Measurements from ENCODE around the gene ZDHHC6. TPM values are rescaled to one million over a fixed set of nuclear protein-coding genes. Genes with fewer than 3 reads are reported as not detected.
"Not testable (repeated sequence)": the region's sequence is repeated elsewhere in the genome, so short reads cannot be mapped to it uniquely, and the experiment has no call there.

ZDHHC6 gene
- total RNA-seq, 1 donor from 2014 or later, result 22.4 TPM

DNA sequence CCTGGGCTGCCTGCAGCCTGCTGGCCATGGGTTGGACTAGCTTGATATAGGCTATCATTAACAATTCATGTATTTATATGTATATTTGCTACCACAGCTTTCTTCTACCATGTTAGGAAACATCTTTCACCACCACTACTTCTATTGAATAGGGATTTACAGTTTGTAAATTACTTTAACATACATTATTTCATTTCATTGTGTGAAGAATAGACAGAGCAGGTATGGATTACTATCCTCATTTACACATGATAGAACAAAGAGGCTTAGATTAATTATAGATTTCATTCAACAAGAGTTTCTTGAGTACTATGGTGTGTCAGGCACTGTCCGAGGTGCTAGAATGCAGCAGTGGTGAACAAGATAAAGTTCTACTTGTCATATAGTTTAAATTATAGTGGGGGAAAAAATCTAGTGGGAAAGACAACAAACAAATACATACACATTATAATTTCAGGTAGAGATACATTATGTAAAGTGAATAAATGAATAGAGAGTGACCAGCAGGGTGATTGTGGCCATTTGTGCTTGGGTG lies 20.9 kb upstream of the ZDHHC6 start:
- Histone ChIP-seq H3K9me3 (ENCODE audit: control insufficient read depth in 3 of 3, low read length in 3 of 3) (no peaks in the 10 kb centered on the region), H3K27me3 (ENCODE audit: control insufficient read depth in 3 of 3, insufficient read depth in 3 of 3, low read length in 3 of 3) (no peaks in the 10 kb centered on the region), H3K27ac (ENCODE audit: low read depth, low read length) (no peak overlapping the region), H3K4me1 (ENCODE audit: control insufficient read depth in 3 of 3, insufficient read depth in 3 of 3, low read length in 3 of 3) (no peaks in the 10 kb centered on the region), H3K4me3 (ENCODE audit: low read length in 3 of 3) (no peak overlapping the region), H3K9ac (ENCODE audit: low read depth in 1 of 3, low read length in 3 of 3) (no peak overlapping the region), H3K36me3 (ENCODE audit: control insufficient read depth in 3 of 3, insufficient read depth in 3 of 3, low read length in 3 of 3) (peaks cover 6 to 19% (median 14%) of the 10 kb centered on the region in 3 donors)

DNA sequence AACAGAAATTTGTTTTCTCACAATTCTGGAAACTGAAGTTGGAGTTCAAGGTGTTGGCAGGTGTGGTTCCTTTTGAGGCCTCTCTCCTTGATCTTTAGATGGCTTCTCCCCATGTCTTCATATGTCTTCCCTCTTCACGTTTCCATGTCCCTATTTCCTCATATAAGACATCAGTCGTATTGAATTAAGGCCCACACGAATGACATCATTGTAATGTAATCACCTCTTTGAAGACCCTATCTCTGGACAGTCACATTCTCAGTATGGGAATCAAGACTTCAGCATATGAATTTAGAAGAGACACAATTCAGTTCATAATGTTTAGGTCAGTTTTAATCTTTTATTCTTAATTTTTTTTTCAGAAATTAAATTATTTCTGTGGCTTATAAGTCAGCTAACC lies 20.1 kb upstream of the ZDHHC6 start:
- H3K4me1 ChIP-seq (ENCODE audit: control insufficient read depth in 3 of 3, insufficient read depth in 3 of 3, low read length in 3 of 3), result no peaks in the 10 kb centered on the region
- H3K27me3 ChIP-seq (ENCODE audit: control insufficient read depth in 3 of 3, insufficient read depth in 3 of 3, low read length in 3 of 3), result no peaks in the 10 kb centered on the region
- no peak overlapping the region for H3K4me3 ChIP-seq (ENCODE audit: low read length in 3 of 3)
- no peak overlapping the region for H3K9ac ChIP-seq (ENCODE audit: low read depth in 1 of 3, low read length in 3 of 3)
- peaks cover 6 to 22% (median 14%) of the 10 kb centered on the region in 3 donors for H3K36me3 ChIP-seq (ENCODE audit: control insufficient read depth in 3 of 3, insufficient read depth in 3 of 3, low read length in 3 of 3)
- H3K27ac ChIP-seq (ENCODE audit: low read depth, low read length), result no peak overlapping the region
- no peaks in the 10 kb centered on the region for H3K9me3 ChIP-seq (ENCODE audit: control insufficient read depth in 3 of 3, low read length in 3 of 3)

DNA sequence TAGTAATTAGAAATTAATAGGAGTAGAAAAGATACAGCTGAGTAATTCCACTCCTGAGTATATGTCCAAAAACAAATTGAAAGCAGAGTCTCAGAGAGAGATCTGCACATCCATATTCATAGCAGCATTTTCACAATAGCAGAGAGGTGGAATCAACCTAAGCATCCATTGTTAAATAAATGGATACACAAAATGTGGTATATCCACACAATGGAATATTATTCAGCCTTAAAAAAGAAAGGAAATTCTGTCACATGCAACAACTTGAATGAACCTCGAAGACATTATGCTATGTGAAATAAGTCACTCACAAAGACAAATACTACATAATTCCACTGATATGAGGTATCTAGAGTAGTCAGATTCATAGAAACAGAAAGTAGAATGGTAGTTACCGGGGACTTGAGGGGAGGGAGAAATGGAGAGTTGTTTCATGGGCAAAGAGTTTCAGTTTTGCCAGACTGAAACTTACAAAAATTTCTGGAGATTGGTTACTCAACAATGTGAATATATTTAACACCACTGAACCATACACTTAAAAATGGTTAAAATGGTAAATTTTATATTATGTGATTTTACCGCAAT lies 18.7 kb upstream of the ZDHHC6 start:
- H3K9ac ChIP-seq (ENCODE audit: low read depth in 1 of 3, low read length in 3 of 3), result no peak overlapping the region
- peaks cover 6 to 27% (median 14%) of the 10 kb centered on the region in 3 donors for H3K36me3 ChIP-seq (ENCODE audit: control insufficient read depth in 3 of 3, insufficient read depth in 3 of 3, low read length in 3 of 3)
- no peak overlapping the region for H3K27ac ChIP-seq (ENCODE audit: low read depth, low read length)
- no peak overlapping the region for H3K4me3 ChIP-seq (ENCODE audit: low read length in 3 of 3)
- H3K27me3 ChIP-seq (ENCODE audit: control insufficient read depth in 3 of 3, insufficient read depth in 3 of 3, low read length in 3 of 3), result no peaks in the 10 kb centered on the region
- no peaks in the 10 kb centered on the region for H3K9me3 ChIP-seq (ENCODE audit: control insufficient read depth in 3 of 3, low read length in 3 of 3)
- H3K4me1 ChIP-seq (ENCODE audit: control insufficient read depth in 3 of 3, insufficient read depth in 3 of 3, low read length in 3 of 3), result no peaks in the 10 kb centered on the region

DNA sequence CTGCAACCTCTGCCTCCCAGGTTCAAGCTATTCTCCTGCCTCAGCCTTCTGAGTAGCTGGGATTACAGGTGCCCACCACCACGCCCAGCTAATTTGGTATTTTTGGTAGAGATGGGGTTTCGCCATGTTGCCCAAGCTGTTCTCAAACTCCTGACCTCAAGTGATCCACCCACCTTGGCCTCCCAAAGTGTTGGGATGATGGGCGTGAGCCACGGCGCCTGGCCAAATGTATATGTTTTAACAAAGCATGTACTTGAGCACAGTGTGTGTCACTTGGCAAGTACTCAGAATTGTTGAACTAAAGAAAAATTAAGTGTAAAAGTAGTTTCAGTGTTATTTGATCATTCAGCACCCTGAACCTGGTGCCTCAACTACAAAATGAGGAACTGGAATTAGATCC lies 17.4 kb upstream of the ZDHHC6 start:
- not testable (repeated sequence) for H3K27me3 ChIP-seq (ENCODE audit: control insufficient read depth in 3 of 3, insufficient read depth in 3 of 3, low read length in 3 of 3); H3K9me3 ChIP-seq (ENCODE audit: control insufficient read depth in 3 of 3, low read length in 3 of 3); H3K4me1 ChIP-seq (ENCODE audit: control insufficient read depth in 3 of 3, insufficient read depth in 3 of 3, low read length in 3 of 3); H3K4me3 ChIP-seq (ENCODE audit: low read length in 3 of 3); H3K9ac ChIP-seq (ENCODE audit: low read depth in 1 of 3, low read length in 3 of 3); H3K27ac ChIP-seq (ENCODE audit: low read depth, low read length)
- peaks cover 3 to 27% (median 14%) of the 10 kb centered on the region in 3 donors for H3K36me3 ChIP-seq (ENCODE audit: control insufficient read depth in 3 of 3, insufficient read depth in 3 of 3, low read length in 3 of 3)

DNA sequence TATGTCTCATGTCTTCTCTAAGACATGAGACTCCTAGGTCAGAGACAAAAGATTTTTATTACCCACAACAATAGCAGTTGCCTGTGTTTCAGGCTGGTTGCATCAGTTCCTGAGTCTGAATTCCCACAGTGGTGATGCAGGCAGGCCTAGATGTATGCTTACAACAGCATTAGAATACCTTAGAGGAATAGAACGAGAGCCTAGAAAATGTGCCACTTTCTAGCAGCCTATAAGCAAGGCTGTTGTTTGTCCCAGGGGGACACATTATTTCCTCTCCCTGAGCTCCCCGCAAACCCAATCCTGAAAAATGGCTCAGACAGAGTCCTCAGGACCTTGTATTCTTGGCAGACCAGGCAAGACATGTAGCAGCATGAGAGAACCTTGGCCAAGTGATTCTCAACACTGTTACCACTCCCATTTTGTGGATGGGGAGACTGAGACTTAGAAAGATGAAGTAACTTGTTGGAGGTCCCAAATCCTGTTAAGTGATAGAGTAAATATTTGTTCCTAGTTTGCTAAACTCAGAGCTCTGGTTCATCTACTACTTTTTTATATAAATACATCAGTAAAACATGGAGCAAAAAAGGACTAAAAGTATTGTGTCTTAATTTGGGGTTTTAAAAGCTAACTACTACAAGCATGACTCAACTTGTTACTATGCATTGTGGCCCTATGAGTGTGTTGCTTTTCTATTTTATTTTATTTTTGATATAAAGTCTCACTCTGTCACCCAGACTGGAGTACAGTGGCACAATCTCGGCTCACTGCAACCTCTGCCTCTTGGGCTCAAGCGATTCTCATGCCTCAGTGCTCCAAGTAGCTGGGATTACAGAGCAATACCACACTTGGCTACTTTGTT lies 14.5 kb upstream of the ZDHHC6 start:
- no peaks in the 10 kb centered on the region for H3K27me3 ChIP-seq (ENCODE audit: control insufficient read depth in 3 of 3, insufficient read depth in 3 of 3, low read length in 3 of 3)
- H3K9me3 ChIP-seq (ENCODE audit: control insufficient read depth in 3 of 3, low read length in 3 of 3), result no peaks in the 10 kb centered on the region
- no peak overlapping the region for H3K4me3 ChIP-seq (ENCODE audit: low read length in 3 of 3)
- peaks cover 3 to 20% (median 14%) of the 10 kb centered on the region in 3 donors for H3K36me3 ChIP-seq (ENCODE audit: control insufficient read depth in 3 of 3, insufficient read depth in 3 of 3, low read length in 3 of 3)
- no peak overlapping the region for H3K9ac ChIP-seq (ENCODE audit: low read depth in 1 of 3, low read length in 3 of 3)
- no peak overlapping the region for H3K27ac ChIP-seq (ENCODE audit: low read depth, low read length)
- H3K4me1 ChIP-seq (ENCODE audit: control insufficient read depth in 3 of 3, insufficient read depth in 3 of 3, low read length in 3 of 3), result peaks cover 0 to 3% (median 0%) of the 10 kb centered on the region in 3 donors

DNA sequence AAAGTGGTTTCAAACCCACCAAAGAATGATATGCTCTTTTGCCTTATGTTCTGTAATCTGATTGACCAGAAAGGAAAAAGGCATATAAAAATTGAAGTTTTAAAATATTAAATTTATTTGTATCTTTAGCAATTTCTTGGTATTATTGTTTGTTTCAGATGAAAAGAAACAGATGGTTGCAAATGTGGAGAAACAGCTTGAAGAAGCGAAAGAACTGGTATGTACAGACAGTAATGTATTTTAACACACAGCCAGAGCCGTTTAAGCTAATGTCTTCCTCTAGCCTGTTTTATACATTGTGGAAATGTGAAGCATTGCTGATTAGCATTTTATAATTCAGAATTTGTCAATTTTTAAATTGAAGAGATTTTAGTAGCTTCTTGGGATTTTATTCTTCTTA lies 13.7 kb upstream of the ZDHHC6 start:
- no peak overlapping the region for H3K9ac ChIP-seq (ENCODE audit: low read depth in 1 of 3, low read length in 3 of 3)
- H3K27ac ChIP-seq (ENCODE audit: low read depth, low read length), result no peak overlapping the region
- H3K4me3 ChIP-seq (ENCODE audit: low read length in 3 of 3), result no peak overlapping the region
- peaks cover 2 to 14% (median 12%) of the 10 kb centered on the region in 3 donors for H3K36me3 ChIP-seq (ENCODE audit: control insufficient read depth in 3 of 3, insufficient read depth in 3 of 3, low read length in 3 of 3)
- peaks cover 0 to 3% (median 0%) of the 10 kb centered on the region in 3 donors for H3K4me1 ChIP-seq (ENCODE audit: control insufficient read depth in 3 of 3, insufficient read depth in 3 of 3, low read length in 3 of 3)
- no peaks in the 10 kb centered on the region for H3K27me3 ChIP-seq (ENCODE audit: control insufficient read depth in 3 of 3, insufficient read depth in 3 of 3, low read length in 3 of 3)
- H3K9me3 ChIP-seq (ENCODE audit: control insufficient read depth in 3 of 3, low read length in 3 of 3), result no peaks in the 10 kb centered on the region

DNA sequence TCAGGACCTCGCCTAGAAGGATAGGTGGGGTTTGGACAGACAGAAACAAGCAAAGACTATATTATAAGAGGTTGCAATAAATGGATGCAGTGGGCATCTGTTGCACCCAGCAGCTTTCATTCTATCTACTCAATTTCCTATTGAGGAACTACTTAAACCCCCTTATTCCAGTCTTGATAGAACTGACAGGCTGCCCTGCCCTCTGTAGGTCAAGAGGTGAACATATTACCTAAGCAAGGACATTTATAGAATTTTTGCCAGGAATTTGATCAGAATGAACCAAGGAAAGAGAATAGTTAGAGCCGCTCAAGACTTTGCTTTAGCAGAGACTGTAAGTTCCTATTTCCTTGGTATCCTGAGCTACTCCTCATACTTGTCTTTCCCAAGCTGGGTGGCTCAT lies 9.8 kb upstream of the ZDHHC6 start:
- Histone ChIP-seq H3K4me1 (ENCODE audit: control insufficient read depth in 3 of 3, insufficient read depth in 3 of 3, low read length in 3 of 3) (peaks cover 0 to 3% (median 0%) of the 10 kb centered on the region in 3 donors), H3K9me3 (ENCODE audit: control insufficient read depth in 3 of 3, low read length in 3 of 3) (no peaks in the 10 kb centered on the region), H3K36me3 (ENCODE audit: control insufficient read depth in 3 of 3, insufficient read depth in 3 of 3, low read length in 3 of 3) (peaks cover 0 to 5% (median 0%) of the 10 kb centered on the region in 3 donors), H3K27me3 (ENCODE audit: control insufficient read depth in 3 of 3, insufficient read depth in 3 of 3, low read length in 3 of 3) (no peaks in the 10 kb centered on the region), H3K27ac (ENCODE audit: low read depth, low read length) (no peak overlapping the region), H3K4me3 (ENCODE audit: low read length in 3 of 3) (no peak overlapping the region), H3K9ac (ENCODE audit: low read depth in 1 of 3, low read length in 3 of 3) (no peak overlapping the region)

DNA sequence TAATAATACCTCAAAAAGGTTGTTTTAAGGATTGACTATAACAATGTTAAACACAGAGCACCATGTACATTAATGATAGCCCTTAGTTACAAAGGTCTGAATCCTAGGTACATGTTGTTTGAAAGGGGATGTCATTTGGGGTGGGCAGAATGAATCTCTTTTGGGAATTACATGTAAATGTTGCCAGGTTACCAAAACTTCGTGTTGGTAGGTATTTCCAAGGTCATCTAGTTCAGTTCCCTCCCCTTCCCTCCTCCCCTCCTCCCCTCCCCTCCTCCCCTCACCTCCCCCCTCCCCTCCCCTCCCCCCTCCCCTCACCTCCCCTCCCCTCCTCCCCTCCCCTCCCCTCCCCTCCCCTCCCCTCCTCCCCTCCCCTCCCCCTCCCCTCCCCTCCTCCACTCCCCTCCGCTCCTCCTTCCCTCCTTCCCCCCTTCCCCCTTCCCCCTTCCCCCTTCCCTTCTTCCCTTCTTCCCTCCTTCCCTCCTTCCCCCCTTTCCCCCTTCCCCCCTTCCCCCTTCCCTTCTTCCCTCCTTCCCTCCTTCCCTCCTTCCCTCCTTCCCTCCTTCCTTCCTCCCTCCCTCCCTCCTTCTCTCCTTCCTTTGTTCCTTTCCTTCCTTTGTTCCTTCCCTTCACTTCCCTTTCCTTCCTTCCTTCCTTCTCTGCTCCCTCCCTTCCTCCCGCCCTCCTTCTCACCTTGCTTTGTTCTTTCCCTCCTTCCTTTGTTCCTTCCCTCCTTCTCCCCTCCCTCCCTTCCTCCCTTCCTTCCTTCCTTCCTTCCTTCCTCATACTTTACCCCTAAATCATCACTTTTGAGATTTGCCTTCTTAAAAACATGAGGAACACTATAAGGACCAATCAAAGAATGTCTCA lies 8.4 kb upstream of the ZDHHC6 start:
- no peaks in the 10 kb centered on the region for H3K36me3 ChIP-seq (ENCODE audit: control insufficient read depth in 3 of 3, insufficient read depth in 3 of 3, low read length in 3 of 3)
- peaks cover 0 to 3% (median 0%) of the 10 kb centered on the region in 3 donors for H3K4me1 ChIP-seq (ENCODE audit: control insufficient read depth in 3 of 3, insufficient read depth in 3 of 3, low read length in 3 of 3)
- no peak overlapping the region for H3K27ac ChIP-seq (ENCODE audit: low read depth, low read length)
- no peaks in the 10 kb centered on the region for H3K27me3 ChIP-seq (ENCODE audit: control insufficient read depth in 3 of 3, insufficient read depth in 3 of 3, low read length in 3 of 3)
- H3K4me3 ChIP-seq (ENCODE audit: low read length in 3 of 3), result no peak overlapping the region
- no peak overlapping the region for H3K9ac ChIP-seq (ENCODE audit: low read depth in 1 of 3, low read length in 3 of 3)
- H3K9me3 ChIP-seq (ENCODE audit: control insufficient read depth in 3 of 3, low read length in 3 of 3), result no peaks in the 10 kb centered on the region

DNA sequence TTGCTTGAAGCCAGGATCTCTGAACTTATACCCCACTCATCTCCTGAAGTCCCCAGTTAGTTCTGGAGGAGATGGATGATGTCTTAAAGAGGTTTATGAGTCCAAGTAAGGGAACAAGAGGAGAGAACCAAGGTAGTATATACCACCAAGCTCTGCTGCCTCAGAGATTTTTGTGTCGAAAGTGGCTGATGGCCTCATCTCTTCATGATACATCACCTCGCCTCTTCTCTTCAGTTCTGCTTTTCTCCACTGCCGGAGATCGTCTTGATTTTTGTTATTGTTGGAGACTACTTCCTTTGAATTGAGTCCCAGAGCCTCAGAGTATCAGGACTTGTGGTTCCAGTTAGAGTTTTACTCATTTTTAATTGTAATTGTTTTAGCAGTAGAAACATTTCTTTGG lies 2.2 kb upstream of the ZDHHC6 start:
- H3K27me3 ChIP-seq (ENCODE audit: control insufficient read depth in 3 of 3, insufficient read depth in 3 of 3, low read length in 3 of 3), result no peaks in the 10 kb centered on the region
- no peaks in the 10 kb centered on the region for H3K9me3 ChIP-seq (ENCODE audit: control insufficient read depth in 3 of 3, low read length in 3 of 3)
- H3K9ac ChIP-seq (ENCODE audit: low read depth in 1 of 3, low read length in 3 of 3), result no peak overlapping the region
- no peak overlapping the region for H3K4me3 ChIP-seq (ENCODE audit: low read length in 3 of 3)
- peaks cover 6 to 9% (median 8%) of the 10 kb centered on the region in 3 donors for H3K36me3 ChIP-seq (ENCODE audit: control insufficient read depth in 3 of 3, insufficient read depth in 3 of 3, low read length in 3 of 3)
- peaks cover 14 to 34% (median 32%) of the 10 kb centered on the region in 3 donors for H3K4me1 ChIP-seq (ENCODE audit: control insufficient read depth in 3 of 3, insufficient read depth in 3 of 3, low read length in 3 of 3)
- no peak overlapping the region for H3K27ac ChIP-seq (ENCODE audit: low read depth, low read length)
